GM19395 (cell line): Measurements from ENCODE around the gene TSPAN6.

ENCODE experiments used
- ATAC-seq: cut with Tn5 transposase; IDR thresholded peaks from one replicate; pipeline ENCODE4 v1.9.1; 2021; ENCODE audit warnings: mild to moderate bottlenecking, moderate library complexity; ENCODE audit not compliant: unreplicated experiment

Gene TSPAN6

GRCh38 chrX:100636321-100636991 lies at the start of gene TSPAN6:
Gene TSPAN6, minus strand, starts transcription at chrX:100636806. Its CDS starts 112 bp downstream, at chrX:100636694.
- peak; percentile 99 for ATAC-seq

GRCh38 chrX:100685997-100686305 lies 49.3 kb upstream of the TSPAN6 start:
- ATAC-seq: no peak

GRCh38 chrX:100685284-100685996 lies 48.8 kb upstream of the TSPAN6 start:
- peak; percentile 69 for ATAC-seq

- ATAC-seq: no peak
Observed at GRCh38 chrX:100682939-100683338, 46.3 kb upstream of the TSPAN6 start.

- no peak for ATAC-seq
Observed at GRCh38 chrX:100681599-100681998, 45.0 kb upstream of the TSPAN6 start.

GRCh38 chrX:100680756-100681155 lies 44.1 kb upstream of the TSPAN6 start:
- ATAC-seq: no peak

GRCh38 chrX:100677611-100678181 lies 41.1 kb upstream of the TSPAN6 start:
- no peak for ATAC-seq

- ATAC-seq: peak; percentile 61
Observed at GRCh38 chrX:100674705-100675104, 38.1 kb upstream of the TSPAN6 start.

GRCh38 chrX:100673397-100673953 lies 36.9 kb upstream of the TSPAN6 start:
- no peak for ATAC-seq

- ATAC-seq: no peak
Observed at GRCh38 chrX:100672966-100673365, 36.4 kb upstream of the TSPAN6 start.

- no peak for ATAC-seq
Observed at GRCh38 chrX:100663642-100664041, 27.0 kb upstream of the TSPAN6 start.

GRCh38 chrX:100662796-100663195 lies 26.2 kb upstream of the TSPAN6 start:
- ATAC-seq: no peak

- ATAC-seq: no peak
Observed at GRCh38 chrX:100662170-100662569, 25.6 kb upstream of the TSPAN6 start.

- no peak for ATAC-seq
Observed at GRCh38 chrX:100659431-100660137, 23.0 kb upstream of the TSPAN6 start.

GRCh38 chrX:100658941-100659381 lies 22.4 kb upstream of the TSPAN6 start:
- no peak for ATAC-seq

GRCh38 chrX:100654261-100654660 lies 17.7 kb upstream of the TSPAN6 start:
- ATAC-seq: no peak

- no peak for ATAC-seq
Observed at GRCh38 chrX:100652266-100652665, 15.7 kb upstream of the TSPAN6 start.

- ATAC-seq: no peak
Observed at GRCh38 chrX:100650841-100651240, 14.2 kb upstream of the TSPAN6 start.

- ATAC-seq: no peak
Observed at GRCh38 chrX:100649550-100650356, 13.1 kb upstream of the TSPAN6 start.
